ENCODE measurements around the gene PRPSAP2.
"Not testable (repeated sequence)": the region's sequence is repeated elsewhere in the genome, so short reads cannot be mapped to it uniquely, and the experiment has no call there.

The PRPSAP2 gene

DNA sequence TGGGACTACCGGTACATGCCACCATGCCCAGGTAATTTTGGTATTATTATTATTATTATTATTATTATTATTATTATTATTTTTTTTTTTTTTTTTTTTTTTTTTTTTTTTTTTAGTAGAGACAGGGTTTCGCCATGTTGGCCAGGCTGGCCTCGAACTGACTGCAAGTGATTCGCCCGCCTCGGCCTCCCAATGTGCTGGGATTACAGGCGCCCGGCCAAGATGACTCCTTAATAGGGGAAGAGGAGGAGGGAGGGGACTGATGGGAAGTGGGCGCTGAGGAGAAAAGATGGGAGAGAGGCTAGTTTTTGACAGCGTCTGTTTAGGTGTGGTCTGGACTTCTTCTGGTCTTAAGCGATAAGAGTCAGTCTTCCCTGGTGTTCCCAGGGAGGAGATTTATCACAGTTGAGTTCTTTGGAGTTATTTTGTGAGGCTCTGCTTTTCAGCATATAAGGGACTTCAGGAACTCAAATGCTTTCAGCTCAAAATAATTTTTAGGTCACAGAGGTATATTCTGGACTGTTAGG, 59.6 kb downstream of the PRPSAP2 start:
- no peak overlapping the region for H3K4me3 ChIP-seq (ENCODE audit: low read depth, low read length)
- TF ChIP-seq, protein P1, sequence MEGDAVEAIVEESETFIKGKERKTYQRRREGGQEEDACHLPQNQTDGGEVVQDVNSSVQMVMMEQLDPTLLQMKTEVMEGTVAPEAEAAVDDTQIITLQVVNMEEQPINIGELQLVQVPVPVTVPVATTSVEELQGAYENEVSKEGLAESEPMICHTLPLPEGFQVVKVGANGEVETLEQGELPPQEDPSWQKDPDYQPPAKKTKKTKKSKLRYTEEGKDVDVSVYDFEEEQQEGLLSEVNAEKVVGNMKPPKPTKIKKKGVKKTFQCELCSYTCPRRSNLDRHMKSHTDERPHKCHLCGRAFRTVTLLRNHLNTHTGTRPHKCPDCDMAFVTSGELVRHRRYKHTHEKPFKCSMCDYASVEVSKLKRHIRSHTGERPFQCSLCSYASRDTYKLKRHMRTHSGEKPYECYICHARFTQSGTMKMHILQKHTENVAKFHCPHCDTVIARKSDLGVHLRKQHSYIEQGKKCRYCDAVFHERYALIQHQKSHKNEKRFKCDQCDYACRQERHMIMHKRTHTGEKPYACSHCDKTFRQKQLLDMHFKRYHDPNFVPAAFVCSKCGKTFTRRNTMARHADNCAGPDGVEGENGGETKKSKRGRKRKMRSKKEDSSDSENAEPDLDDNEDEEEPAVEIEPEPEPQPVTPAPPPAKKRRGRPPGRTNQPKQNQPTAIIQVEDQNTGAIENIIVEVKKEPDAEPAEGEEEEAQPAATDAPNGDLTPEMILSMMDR (IDR thresholded peaks at IDR 0.05; ENCODE audit: borderline replicate concordance, insufficient read depth, low read depth, low read length): no peak

DNA sequence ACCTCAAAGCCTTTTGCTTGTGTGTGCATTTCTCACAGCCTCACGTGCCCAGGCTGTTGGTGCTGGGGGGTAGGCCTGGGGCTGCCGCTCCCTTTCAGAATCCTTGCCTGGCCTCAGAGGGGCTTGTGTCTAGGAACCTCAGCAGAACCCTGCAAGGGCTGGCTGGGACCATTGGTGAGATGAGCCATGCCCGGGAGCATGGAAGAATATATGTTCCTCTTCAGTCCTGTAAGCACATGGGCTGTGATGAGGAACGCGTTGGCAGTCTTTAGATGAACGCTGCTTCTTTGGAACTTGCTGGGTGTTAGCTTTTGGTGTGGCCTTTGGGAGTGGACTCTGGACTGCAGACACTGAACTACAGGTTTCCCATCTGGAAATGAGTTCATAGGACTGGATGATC, 62.0 kb downstream of the PRPSAP2 start:
- TF ChIP-seq, protein P1 (IDR thresholded peaks at IDR 0.05; ENCODE audit: borderline replicate concordance, insufficient read depth, low read depth, low read length): no peak
- H3K4me3 ChIP-seq (ENCODE audit: low read depth, low read length): no peak overlapping the region

DNA sequence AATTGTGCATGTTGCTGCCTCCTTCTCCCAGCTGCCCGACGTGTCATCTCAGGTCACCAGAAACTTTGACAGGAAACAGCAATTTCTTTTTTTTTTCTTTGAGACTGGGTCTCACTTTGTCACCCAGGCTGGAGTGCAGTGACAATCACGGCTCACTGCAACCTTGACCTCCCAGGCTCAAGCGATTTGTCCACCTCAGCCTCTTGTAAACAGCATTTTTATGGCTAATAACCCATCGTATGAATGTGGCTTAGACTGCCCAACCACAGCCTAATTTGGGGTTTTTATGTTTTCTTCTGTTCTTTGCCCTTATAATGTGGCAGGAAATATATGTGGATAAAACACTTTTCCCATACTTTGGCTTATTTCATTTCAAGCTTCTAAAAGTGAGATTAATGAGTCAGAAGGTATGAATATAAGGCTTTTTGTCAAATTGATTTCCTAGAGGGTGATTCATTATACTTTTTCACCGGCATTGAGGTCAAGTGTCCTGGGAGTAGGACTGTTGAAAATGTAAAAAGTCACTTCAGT, 63.0 kb downstream of the PRPSAP2 start:
- TF ChIP-seq, protein P1 (IDR thresholded peaks at IDR 0.05; ENCODE audit: borderline replicate concordance, insufficient read depth, low read depth, low read length): no peak
- H3K4me3 ChIP-seq (ENCODE audit: low read depth, low read length): no peak overlapping the region

DNA sequence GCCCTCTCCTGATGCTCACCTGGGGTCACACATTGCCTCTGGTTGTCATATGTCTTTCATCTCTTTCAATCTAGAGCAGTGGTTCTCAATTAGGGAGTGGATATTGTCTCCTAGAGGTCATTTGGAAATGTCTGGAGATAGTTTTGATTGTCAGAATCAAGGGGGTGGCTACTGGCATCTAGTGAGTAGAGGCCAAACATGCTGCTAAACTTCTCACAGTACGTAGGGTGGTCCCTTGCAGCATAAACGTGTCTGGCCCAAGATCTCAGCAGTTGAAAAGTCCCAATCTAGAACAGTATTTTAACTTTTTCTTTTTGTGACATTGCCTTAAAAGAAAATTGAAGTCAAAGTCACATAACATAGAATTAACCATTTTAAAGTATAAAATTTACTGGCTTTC, 63.6 kb downstream of the PRPSAP2 start:
- TF ChIP-seq, protein P1 (IDR thresholded peaks at IDR 0.05; ENCODE audit: borderline replicate concordance, insufficient read depth, low read depth, low read length): no peak
- H3K4me3 ChIP-seq (ENCODE audit: low read depth, low read length): no peak overlapping the region

DNA sequence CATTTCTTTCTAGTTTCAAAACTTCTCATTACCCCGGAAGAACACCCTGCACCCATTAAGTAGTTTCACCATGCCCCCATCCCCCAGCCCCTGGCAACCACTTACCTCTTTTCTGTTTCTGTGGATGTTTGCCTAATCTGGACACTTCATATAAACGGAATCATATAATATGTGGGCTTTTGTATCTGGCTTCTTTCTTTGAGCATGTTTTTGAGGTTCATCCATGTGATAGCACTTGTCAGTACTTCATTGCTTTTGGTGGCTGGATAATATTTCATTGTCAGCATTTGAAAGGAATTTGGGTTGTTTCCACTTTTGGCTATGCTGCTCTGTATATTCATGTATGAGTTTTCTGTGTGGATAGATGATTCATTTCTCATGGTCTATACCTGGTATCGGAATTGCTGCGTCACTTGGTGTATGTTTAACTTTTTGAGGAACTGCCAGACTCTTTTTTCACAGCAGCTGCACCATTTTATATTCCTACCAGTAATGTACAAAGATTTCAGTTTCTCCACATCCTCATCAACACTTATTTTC, 64.1 kb downstream of the PRPSAP2 start:
- no peak overlapping the region for H3K4me3 ChIP-seq (ENCODE audit: low read depth, low read length)
- TF ChIP-seq, protein P1 (IDR thresholded peaks at IDR 0.05; ENCODE audit: borderline replicate concordance, insufficient read depth, low read depth, low read length): no peak

DNA sequence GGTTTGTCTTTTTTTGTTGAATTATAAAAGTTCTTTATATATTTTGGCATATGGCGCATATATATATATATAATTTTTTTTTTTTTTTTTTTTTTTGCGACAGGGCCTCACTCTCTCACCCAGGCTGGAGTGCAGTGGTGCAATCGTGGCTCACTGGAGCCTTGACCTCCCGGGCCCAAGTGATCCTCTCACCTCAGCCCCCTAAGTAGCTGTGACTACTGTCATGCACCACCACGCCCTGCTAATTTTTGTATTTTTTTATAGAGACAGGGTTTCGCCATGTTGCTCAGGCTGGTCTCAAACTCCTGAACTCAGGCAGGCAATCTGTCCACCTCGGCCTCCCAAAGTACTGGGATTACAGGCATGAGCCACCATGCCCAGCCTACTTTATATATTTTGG, 64.7 kb downstream of the PRPSAP2 start:
- H3K4me3 ChIP-seq (ENCODE audit: low read depth, low read length): not testable (repeated sequence)

DNA sequence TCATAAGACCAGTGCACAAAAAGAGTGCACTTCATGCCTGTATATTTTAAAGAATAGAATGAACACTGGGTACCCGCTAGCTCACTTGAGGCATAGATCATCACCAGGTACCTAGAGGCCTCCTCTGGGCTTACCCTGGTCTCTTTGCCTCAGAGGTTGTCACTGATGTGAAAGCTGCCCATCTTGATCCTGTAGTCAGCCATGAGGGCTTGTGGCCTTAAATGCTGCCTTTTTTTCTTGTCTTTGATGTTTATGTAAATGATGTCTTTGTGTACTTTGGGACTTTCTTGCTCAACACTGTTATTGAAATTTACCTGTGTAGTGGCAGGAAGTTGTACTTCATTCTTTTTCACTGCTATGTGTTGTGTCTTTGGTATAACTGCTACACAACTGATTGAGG, 67.3 kb downstream of the PRPSAP2 start:
- H3K4me3 ChIP-seq (ENCODE audit: low read depth, low read length): no peak overlapping the region
- TF ChIP-seq, protein P1 (IDR thresholded peaks at IDR 0.05; ENCODE audit: borderline replicate concordance, insufficient read depth, low read depth, low read length): no peak

Measured in GM12875 (cell line).